Lower lobe of right lung (tissue), 2 donors: ENCODE data around the gene FBXW12. TPM values are rescaled to one million over a fixed set of nuclear protein-coding genes. Genes with fewer than 3 reads are reported as not detected.
A peak's percentile ranks its signal among the peaks of the same experiment; 100 is the strongest.

Experiments
- ATAC-seq, 2 donors: fragments of 200-7000 bp; cut with Tn5 transposase; one replicate each; pipeline ENCODE4 v1.9.1; 2020 to 2022; ENCODE audit warnings: mild to moderate bottlenecking in 2 of 2, moderate library complexity in 2 of 2
- DNase-seq: peaks from one replicate; pipeline ENCODE4 v3.0.0-alpha.2; 2020
- H3K27ac ChIP-seq: fragments of 200-600 bp; one replicate; pipeline ENCODE4 v1.8.0; 2022
- H3K27me3 ChIP-seq: fragments of 200-600 bp; one replicate; pipeline ENCODE4 v1.8.0; 2022; ENCODE audit warnings: low read depth
- H3K36me3 ChIP-seq: fragments of 200-600 bp; one replicate; pipeline ENCODE4 v1.8.0; 2022; ENCODE audit warnings: mild to moderate bottlenecking
- H3K4me1 ChIP-seq: fragments of 200-600 bp; one replicate; pipeline ENCODE4 v1.8.0; 2022
- H3K4me3 ChIP-seq: fragments of 200-600 bp; one replicate; pipeline ENCODE4 v1.8.0; 2022; ENCODE audit warnings: mild to moderate bottlenecking
- H3K9me3 ChIP-seq: fragments of 200-600 bp; one replicate; pipeline ENCODE4 v1.8.0; 2022
- CTCF ChIP-seq: fragments of 200-600 bp; IDR thresholded peaks from one replicate; pipeline ENCODE4 v1.8.0; 2022; ENCODE audit warnings: antibody characterized with exemption, mild to moderate bottlenecking
- intact Hi-C: fragments of 100-400 bp; cut with DNase I; formaldehyde crosslinking; loops from one replicate; pipeline ENCODE4 v1.11.0; 2022
- total RNA-seq: library from RNA; stranded (reverse); fragmentation: NEBNext Ultra II Directional; extraction: Animal tissue kit (Norgen Biotek cat#: 25700); gene quantifications from one replicate; pipeline ENCODE4 v1.2.1, GENCODE V29; 2021
- donor health status: DM: no; HTN: yes; CAD: no; lungs with severe emphysema.

Gene FBXW12
- total RNA-seq, 1 donor from 2014 or later, result not detected

- H3K9me3 ChIP-seq, result no peaks in the 10 kb centered on the region
- no peaks in the 10 kb centered on the region for H3K4me1 ChIP-seq
- intact Hi-C loops, result no loop called here
- ATAC-seq (no peak), DNase-seq (peak; percentile 27)
- H3K27me3 ChIP-seq, result no peaks in the 10 kb centered on the region
- H3K36me3 ChIP-seq, result peaks cover 99% of the 10 kb centered on the region
- H3K4me3 ChIP-seq, result no peak overlapping the region
- H3K27ac ChIP-seq, result no peak overlapping the region
- no peak for TF ChIP-seq CTCF
Measured at GRCh38 chr3:48410205-48411040, 38.4 kb downstream of the FBXW12 start.

- Histone ChIP-seq H3K4me1 (no peaks in the 10 kb centered on the region), H3K4me3 (no peak overlapping the region), H3K36me3 (peaks cover 99% of the 10 kb centered on the region), H3K9me3 (no peaks in the 10 kb centered on the region), H3K27me3 (no peaks in the 10 kb centered on the region), H3K27ac (no peak overlapping the region)
- no peak for TF ChIP-seq CTCF
- DNase-seq (peak; percentile 26), ATAC-seq (no peak)
- intact Hi-C loops, result no loop called here
Measured at GRCh38 chr3:48411041-48411588, 39.1 kb downstream of the FBXW12 start.

- Histone ChIP-seq H3K9me3 (no peaks in the 10 kb centered on the region), H3K4me1 (no peaks in the 10 kb centered on the region), H3K4me3 (no peak overlapping the region), H3K36me3 (peaks cover 99% of the 10 kb centered on the region), H3K27ac (no peak overlapping the region), H3K27me3 (no peaks in the 10 kb centered on the region)
- TF ChIP-seq CTCF, result no peak
- intact Hi-C loops, result no loop called here
- ATAC-seq, result no peak
- peak; percentile 27 for DNase-seq
Measured at GRCh38 chr3:48411606-48412374, 39.8 kb downstream of the FBXW12 start.

GRCh38 chr3:48412375-48413001, 40.5 kb downstream of the FBXW12 start:
- no peak for TF ChIP-seq CTCF
- peak; percentile 40 for DNase-seq
- peaks cover 99% of the 10 kb centered on the region for H3K36me3 ChIP-seq

GRCh38 chr3:48413086-48413485, 41.1 kb downstream of the FBXW12 start:
- intact Hi-C loops, result no loop called here
- Histone ChIP-seq H3K9me3 (no peaks in the 10 kb centered on the region), H3K4me3 (no peak overlapping the region), H3K36me3 (peaks cover 99% of the 10 kb centered on the region), H3K27ac (no peak overlapping the region), H3K4me1 (no peaks in the 10 kb centered on the region), H3K27me3 (no peaks in the 10 kb centered on the region)
- TF ChIP-seq CTCF, result no peak
- ATAC-seq (no peak), DNase-seq (peak; percentile 23)

More at GRCh38 chr3:48412375-48413001, 40.5 kb downstream of the FBXW12 start:
- no peaks in the 10 kb centered on the region for H3K9me3 ChIP-seq
- no peak for ATAC-seq
- no peaks in the 10 kb centered on the region for H3K27me3 ChIP-seq
- no peaks in the 10 kb centered on the region for H3K4me1 ChIP-seq
- no peak overlapping the region for H3K4me3 ChIP-seq
- no peak overlapping the region for H3K27ac ChIP-seq
- intact Hi-C loops, result no loop called here
